ENCODE measurements around the gene CCL20.

Gene CCL20

GRCh38 chr2:227861011-227861410 is 47.4 kb downstream of the CCL20 start:
- no peak for TF ChIP-seq CTCF (conservative IDR thresholded peaks at IDR 0.05; ENCODE audit: control insufficient read depth, insufficient read depth, low read depth, low read length)

GRCh38 chr2:227862227-227862740 is 48.6 kb downstream of the CCL20 start:
- no peak overlapping the region for H3K4me3 ChIP-seq (ENCODE audit: control insufficient read depth, low read depth, low read length)
- peak; percentile 82 for DNase-seq (ENCODE audit: low read depth)
- TF ChIP-seq CTCF (conservative IDR thresholded peaks at IDR 0.05; ENCODE audit: control insufficient read depth, insufficient read depth, low read depth, low read length): peak; percentile 78

More at GRCh38 chr2:227861011-227861410, 47.4 kb downstream of the CCL20 start:
- no peak overlapping the region for H3K4me3 ChIP-seq (ENCODE audit: control insufficient read depth, low read depth, low read length)
- no peak for DNase-seq (ENCODE audit: low read depth)

- no peak overlapping the region for H3K4me3 ChIP-seq (ENCODE audit: control insufficient read depth, low read depth, low read length)
- peak; percentile 21 for TF ChIP-seq CTCF (conservative IDR thresholded peaks at IDR 0.05; ENCODE audit: control insufficient read depth, insufficient read depth, low read depth, low read length)
- peak; percentile 98 for DNase-seq (ENCODE audit: low read depth)
Observed at GRCh38 chr2:227862741-227863588, 49.3 kb downstream of the CCL20 start.

GRCh38 chr2:227864161-227864756 is 50.6 kb downstream of the CCL20 start:
- peak overlapping the region; percentile 3 for H3K4me3 ChIP-seq (ENCODE audit: control insufficient read depth, low read depth, low read length)
- no peak for TF ChIP-seq CTCF (conservative IDR thresholded peaks at IDR 0.05; ENCODE audit: control insufficient read depth, insufficient read depth, low read depth, low read length)
- DNase-seq (ENCODE audit: low read depth): peak; percentile 94

- DNase-seq (ENCODE audit: low read depth): no peak
- no peak for TF ChIP-seq CTCF (conservative IDR thresholded peaks at IDR 0.05; ENCODE audit: control insufficient read depth, insufficient read depth, low read depth, low read length)
- H3K4me3 ChIP-seq (ENCODE audit: control insufficient read depth, low read depth, low read length): no peak overlapping the region
Observed at GRCh38 chr2:227865291-227865690, 51.6 kb downstream of the CCL20 start.
